Stimulated activated CD4-positive, alpha-beta T cell treated with anti-CD3 and anti-CD28 coated beads, Interleukin-1b, Interleukin-23, amount 100 ng/mL, for 1 hour (primary cell): Measurements from ENCODE around the gene PTPRN2.
"Not testable (repeated sequence)": the region's sequence is repeated elsewhere in the genome, so short reads cannot be mapped to it uniquely, and the experiment has no call there.

Source experiments
- DNase-seq, 2 donors: peaks; one replicate each; pipeline ENCODE4 v3.0.0-alpha.2; 2020; ENCODE audit warnings: low read depth in 2 of 2

Gene PTPRN2

DNA sequence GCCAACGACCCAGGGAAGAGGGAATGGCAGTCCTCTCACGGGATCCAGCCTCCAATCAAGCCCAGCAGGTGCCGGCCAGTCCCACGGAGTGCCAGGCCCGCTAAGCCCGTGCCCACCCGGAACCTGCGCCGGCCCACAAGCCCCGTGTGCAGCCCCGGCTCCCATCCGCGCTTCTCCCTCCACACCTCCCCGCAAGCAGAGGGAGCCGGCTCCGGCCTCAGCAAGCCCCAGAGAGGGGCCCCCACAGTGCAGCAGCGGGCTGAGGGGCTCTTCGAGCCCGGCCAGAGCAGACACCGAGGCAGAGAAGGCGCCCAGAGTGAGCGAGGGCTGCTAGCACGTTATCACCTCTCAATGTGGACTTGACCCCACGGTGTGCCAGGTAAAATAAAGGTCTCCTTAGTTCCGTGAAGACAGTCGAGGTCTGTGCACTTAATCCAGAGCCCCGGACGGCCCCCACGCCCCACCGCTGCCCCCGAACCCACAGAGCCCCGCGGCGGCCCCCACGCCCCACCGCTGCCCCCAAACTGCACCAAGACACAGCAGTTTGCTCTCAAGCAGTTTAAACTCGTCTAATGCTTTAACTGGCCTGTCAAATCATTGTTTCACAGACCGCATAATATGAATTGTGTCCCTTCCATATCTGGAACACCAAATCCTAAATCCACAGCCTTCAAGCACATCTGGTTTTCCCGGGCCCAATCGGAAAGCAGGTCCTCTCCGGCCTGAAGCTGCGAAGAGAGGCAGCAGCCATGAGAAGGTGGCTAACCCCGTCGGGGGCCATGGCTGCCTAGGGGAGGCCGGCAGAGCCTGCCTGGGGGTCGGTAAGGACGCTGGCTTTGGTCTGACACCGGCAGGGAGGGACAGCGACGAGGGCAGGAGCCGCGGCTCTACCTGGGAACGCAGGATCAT lies 307.8 kb downstream of the PTPRN2 start:
- no peak for DNase-seq

DNA sequence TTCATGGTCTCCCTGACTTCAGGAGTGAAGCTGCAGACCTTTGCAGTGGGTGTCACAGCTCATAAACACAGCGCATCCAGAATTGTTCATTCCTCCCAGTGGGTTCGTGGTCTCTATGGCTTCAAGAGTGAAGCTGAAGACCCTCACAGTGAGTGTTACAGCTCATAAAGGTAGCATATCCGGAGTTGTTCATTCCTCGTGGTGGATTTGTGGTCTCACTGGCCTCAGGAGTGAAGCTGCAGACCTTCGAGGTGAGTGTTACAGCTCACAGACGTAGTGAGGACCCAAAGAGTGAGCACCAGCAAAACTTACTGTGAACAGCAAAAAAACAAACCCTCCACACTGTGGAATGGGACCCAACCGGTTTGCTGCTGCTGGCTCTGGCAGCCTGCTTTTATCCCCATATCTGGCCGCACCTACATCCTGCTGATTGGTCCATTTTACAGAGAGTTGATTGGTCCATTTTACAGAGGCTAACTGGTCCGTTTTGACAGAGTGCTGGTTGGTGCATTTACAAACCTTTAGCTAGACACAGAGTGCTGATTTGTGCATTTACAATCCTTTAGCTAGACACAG lies 308.8 kb downstream of the PTPRN2 start:
- no peak for DNase-seq

DNA sequence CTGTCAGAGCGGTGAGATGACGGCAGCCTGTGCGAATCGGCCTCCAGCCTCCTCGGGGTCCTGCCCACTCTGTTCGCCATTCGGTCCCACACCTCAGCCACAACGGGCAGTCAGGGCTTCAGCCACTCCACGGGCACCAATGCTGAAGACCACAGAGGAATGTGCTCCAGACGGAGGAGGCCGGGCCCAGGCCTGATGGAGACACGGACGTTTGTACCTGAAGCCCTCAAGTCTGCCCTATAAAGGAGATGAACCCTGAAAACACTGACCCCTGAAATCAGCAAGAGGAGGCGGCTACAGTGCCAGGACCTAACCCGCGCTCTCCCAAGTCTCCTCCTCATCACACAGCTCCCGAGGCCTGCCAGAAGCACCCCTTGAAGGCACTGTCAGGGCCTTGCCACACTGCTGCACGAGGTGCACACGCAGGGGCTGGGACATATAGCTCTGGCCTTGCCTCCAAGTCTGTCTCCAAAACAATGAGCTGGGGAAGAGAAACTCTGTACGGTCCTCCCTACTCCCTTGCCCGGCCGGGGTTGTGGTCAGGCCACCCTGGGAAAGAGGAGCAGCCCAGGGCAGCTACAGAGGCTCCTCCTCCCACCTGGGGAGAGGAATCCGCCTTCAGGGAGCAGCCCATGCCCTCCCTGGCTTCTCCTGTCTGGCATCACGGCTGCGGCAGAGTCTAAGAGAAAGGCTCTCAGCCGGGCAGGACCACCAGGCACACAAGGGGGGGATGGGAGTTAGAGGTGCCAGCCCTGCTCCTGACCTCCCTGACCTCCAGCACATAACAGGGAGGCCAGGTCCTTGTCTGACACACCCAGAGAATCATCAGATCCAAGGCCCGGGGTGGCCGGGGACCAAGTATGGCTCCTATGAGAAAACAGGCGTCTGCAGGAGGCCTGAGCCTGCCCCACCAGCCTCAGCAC lies 310.1 kb downstream of the PTPRN2 start:
- no peak for DNase-seq

DNA sequence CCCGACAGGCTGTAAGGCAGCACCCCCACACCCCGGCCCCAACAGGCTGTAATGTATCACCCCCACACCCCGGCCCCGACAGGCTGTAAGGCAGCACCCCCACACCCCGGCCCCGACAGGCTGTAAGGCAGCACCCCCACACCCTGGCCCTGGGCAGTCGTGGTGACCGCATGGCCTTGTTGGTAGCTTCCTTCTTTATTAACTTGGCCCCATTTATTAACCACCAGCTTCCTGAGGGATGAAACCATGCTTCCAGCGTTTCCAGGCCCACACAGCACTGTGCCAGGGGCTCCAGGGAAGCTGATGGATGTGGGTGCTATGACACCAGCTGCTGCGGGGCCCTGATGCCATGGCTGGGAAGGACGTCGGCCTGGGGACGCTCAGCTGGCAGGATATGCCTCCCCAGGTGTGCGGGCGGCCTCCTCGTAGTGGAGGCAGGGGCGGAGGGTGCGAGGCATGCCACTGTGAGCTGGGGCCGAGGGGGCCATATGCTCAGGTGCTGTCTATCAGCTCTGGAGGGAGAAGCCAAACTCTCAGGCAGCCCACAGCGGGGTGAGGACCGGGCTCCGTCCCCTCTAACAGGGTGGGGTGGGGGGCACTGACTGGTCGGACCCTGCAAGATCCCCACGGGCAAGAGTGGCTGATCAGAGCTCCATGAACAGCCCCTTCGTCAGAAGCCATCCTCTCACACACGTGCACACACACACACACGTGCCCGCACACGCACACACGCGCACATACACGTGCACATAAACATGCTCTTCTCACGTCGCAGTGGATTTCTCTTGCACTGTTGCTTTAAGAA lies 311.0 kb downstream of the PTPRN2 start:
- no peak for DNase-seq

DNA sequence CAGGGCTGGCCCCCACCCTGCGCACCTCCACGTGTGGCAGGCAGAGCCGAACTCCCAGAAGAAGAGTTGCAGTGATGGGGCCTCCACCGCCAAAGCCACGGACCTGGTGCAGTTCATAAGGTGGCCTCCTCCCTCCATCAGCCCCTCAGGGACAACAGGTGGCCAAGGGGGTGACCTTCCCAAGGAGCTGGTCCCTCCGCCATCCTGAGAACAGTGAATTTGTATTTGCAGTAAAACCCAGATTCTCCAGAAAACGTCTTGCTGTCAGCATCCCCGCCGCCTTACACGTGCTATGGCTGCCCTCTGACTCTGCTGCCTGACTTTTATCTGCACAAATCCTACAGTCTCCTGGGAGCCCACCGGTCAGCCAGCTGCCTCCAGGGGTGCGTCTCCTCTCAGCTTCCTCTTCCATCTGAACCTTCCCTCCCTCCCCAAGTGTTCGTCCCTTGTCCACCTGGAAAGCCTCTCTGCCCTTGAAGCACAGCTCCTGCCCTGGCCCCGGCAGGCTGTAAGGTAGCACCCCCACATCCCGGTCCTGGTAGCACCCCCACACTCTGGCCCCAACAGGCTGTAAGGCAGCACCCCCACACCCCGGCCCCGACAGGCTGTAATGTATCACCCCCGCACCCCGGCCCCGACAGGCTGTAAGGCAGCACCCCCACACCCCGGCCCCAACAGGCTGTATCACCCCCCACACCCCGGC lies 311.8 kb downstream of the PTPRN2 start:
- no peak for DNase-seq

DNA sequence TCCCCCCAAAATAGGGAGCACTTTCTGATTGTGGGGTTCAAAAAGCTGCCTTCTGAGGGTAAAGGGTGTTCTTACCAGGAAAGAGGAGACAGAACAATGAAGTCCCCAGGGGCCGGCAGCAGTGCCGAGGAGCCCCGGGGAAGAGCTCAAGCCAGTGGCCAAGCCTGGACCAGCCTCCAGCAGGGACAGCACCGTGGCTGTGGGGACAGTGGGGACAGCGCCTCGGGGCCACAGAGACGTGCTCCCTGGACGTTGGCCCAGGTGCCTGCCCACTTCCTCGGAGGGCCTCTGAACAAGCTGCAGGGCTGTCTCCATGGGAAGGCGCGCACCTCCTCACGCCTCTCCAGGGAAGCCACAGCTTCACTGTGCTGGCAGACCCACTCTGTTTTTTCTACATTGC lies 312.6 kb downstream of the PTPRN2 start:
- no peak for DNase-seq

DNA sequence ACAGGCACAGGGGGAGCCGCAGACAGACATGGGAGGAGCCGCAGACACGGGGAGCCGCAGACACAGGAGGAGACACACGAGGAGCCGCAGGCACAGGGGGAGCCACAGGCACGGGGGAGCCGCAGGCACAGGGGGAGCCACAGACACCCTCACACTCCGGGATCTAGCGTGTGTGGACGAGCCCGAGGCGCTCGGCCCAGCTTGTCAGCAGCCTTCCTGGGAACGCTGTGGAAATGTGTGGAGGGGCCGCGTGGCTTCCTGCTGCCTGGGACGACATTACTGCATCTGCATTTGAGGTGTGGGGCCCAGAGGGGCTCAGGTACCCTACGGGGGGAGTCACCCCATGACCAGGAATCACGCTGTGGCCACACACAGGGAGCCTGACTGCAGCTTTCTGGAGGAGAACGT lies 313.2 kb downstream of the PTPRN2 start:
- DNase-seq, result no peak

DNA sequence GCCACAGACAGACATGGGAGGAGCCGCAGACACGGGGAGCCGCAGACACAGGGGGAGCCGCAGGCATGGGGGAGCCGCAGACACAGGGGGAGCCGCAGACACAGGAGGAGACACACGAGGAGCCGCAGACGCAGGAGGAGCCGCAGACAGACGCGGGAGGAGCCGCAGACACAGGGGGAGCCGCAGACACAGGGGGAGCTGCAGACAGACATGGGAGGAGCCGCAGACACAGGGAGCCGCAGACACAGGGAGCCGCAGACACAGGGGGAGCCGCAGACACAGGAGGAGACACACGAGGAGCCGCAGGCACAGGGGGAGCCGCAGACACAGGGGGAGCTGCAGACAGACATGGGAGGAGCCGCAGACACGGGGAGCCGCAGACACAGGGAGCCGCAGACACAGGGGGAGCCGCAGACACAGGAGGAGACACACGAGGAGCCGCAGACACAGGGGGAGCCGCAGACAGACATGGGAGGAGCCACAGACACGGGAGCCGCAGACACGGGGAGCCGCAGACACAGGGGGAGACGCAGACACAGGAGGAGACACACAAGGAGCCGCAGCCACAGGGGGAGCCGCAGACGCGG lies 313.8 kb downstream of the PTPRN2 start:
- not testable (repeated sequence) for DNase-seq

DNA sequence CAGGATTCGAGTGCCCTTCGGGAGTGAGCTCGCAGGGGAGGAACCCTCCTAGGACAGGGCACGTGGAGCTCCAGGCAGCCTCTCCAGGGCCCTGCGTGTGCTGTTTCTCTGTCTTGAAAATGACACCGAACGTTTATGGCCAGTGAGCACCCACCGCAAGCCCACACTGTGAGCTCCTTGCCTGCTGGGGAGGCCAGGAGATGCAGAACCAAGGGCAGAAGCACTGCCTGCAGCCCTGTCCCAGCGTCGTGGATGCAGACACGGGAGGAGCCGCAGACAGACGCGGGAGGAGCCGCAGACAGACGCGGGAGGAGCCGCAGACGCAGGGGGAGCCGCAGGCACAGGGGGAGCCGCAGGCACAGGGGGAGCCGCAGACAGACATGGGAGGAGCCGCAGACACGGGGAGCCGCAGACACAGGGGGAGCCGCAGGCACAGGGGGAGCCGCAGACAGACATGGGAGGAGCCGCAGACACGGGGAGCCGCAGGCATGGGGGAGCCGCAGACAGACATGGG lies 314.4 kb downstream of the PTPRN2 start:
- DNase-seq, result no peak

DNA sequence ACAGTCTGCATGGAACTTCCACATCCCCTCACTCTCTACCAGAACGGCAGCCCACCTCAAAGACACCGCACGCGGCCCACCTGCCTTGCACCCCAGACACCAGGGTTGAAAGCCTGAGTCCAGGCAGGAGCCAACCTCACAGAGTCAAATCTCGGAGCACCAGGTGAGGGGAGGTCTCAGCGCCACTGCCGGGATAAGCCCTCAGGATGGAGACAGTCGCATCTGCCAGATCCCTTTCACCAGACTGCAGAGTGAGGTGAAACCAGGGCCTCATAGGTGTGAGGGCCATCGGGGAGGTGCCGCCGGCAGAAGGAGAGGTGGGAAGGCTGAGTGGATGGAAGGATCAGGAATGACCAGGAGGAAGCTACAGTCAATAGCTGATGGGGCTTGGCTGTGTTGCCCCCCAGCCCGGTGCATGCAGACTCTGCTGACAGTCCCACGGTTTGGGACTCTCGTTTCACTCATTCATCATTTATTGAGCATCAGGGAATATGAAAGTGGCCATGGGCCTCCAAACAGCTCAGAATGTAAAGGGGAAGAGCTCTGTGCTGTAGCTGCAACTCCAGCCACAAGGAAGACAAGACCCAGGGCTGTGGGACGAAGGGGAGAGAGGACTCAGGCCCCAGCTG lies 315.0 kb downstream of the PTPRN2 start:
- no peak for DNase-seq

DNA sequence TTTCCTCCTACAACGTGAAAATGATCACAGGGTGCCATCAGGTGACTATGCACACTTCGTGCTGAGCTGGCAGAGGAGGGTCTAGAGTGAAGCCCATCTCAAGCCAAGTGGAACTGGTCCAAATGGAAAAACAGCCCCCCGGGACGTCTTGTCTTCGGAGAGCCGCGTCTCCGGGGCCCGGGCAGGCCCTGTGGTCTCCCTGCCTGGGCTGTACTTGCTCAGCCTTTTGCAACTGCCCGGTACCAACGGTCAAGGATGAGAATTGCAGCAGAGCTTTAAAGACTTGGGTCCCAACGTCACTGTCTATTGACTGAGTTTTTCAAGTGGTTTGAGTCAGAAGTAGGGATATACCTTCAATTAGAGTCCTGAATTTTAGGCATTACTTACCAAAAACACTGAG lies 315.5 kb downstream of the PTPRN2 start:
- no peak for DNase-seq

DNA sequence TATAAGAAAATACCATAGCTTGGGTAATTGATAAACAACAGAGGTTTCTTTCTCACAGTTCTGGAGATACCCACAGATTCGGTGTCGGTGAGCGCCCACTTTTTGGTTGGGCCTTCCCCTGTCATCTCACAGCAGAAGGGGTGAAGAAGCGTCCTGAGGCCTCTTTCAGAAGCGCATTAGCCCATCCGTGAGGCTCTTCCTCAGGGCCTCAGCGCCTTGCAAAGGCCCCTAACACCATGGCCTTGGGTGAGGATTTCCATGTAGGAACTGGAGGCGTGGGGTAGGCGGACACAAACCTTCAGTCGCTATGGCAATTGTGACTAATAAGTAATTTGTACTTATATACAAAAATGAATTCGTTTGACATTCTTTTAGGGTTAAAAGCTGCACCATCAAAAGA lies 316.0 kb downstream of the PTPRN2 start:
- DNase-seq, result no peak

DNA sequence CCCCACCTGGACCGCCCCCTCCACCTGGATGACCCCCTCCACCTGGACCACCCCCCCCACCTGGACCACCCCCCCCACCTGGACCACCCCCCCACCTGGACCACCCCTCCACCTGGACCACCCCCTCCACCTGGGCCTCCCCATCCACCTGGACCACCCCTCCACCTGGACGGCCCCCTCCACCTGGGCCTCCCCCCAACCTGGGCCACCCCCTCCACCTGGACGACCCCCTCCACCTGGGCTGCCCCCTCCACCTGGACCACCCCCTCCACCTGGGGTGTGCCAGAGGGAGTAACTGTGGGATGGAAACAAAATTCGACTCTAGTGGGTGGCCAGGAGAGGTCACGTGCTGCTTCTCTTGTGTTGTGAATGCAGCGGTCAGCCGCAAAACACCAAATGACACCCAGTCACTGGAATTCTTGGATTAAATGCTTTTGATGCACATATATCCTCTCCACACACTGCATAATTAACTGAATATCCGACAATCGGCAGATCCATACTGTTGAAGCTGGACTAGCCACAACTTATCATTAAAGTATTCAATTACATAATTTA lies 316.7 kb downstream of the PTPRN2 start:
- DNase-seq, result no peak

DNA sequence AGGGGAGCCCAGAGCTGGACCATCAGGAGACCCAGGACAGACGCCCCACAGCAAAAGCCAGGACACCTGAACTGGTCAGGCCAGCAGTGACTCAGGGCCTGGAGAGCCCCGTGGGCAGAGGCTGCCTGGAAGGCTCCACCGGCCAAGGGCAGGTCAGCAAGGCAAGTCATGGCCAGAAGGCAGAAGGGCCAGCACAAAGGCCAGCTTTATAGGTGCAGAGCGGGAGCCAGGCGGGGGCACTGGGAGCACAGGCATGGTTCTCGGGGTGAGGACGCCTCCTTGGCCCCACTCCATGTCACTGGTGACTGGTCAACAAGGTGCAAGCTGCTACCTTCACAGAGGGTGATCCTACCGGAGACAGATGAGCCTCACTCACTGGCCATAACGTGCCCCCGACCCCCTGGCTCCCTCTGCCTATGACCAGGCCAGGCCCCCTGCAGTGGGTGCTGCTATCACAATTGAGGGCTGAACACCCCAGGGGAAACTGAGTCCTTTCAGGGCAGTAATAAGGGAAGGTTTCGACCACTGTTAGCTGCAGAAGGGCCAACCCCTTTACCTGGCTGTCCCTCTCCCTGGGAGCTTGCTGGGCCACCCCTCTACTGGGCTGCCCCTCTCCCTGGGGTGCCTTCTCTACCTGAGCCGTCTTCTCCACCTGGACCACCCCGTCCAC lies 317.4 kb downstream of the PTPRN2 start:
- no peak for DNase-seq

DNA sequence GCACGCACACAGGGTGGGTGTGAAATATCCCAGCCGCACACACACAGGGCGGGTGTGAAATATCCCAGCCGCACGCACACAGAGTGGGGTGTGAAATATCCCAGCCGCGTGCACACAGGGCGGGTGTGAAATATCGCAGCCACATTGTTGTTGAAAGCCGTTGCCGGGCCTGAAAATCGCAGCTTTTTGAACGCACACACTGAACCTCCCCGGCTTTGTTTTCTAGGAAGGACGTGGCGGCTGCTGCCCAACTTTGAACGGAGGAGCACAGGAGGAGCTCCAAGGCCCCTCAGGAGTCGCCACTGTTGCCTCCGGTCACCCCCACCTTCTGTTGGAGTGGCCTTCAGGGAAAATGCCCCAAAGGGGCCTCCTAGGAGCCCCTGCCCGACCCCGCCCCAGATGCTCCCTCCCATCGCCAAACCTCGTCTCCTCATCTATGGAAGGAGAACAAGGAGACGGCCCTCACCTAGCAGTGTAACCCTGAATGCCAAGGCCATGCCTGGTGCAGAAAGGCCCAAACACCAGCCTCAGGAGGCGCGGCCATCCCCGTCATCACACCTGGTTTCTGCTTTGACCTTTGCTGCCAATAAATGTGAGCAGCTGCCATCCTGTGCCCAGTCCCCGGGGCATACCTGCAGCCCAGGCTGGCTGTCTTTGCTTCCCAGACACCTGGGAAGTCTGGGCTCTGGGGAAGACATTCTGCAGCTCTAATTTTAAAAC lies 318.6 kb downstream of the PTPRN2 start:
- DNase-seq, result no peak

DNA sequence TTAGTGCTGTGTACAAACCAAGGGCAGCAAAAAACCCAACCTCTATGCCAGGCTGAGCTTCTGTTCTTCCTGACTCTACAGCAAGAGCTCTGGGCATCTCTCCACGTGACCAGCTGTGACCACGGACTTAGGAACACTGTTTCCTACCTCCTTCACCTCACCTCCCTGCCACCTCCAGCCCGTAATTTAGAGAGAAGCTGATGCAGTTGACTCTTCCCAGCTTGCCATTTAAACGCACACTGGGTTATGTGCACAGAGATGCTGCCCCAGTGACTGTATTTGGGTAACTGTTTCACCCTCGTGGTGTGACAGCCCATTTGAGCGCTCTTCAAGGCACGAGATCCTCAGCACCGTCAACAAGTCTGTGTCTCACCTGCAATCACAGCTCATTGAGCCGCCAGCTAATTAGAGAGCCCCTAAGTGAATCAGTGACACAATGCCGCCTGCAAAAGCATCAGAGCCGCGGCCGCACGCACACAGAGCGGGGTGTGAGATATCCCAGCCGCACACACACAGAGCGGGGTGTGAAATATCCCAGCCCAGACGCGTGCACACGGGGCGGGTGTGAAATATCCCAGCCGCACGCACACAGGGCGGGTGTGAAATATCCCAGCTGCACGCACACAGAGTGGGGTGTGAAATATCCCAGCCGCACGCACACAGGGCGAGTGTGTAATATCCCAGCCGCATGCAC lies 319.7 kb downstream of the PTPRN2 start:
- no peak for DNase-seq
